GM19395 (cell line): ENCODE results near the gene TCF7L1.

Experiments used
- ATAC-seq: cut with Tn5 transposase; IDR thresholded peaks from one replicate; pipeline ENCODE4 v1.9.1; 2021; ENCODE audit warnings: mild to moderate bottlenecking, moderate library complexity; ENCODE audit not compliant: unreplicated experiment

Gene TCF7L1

DNA sequence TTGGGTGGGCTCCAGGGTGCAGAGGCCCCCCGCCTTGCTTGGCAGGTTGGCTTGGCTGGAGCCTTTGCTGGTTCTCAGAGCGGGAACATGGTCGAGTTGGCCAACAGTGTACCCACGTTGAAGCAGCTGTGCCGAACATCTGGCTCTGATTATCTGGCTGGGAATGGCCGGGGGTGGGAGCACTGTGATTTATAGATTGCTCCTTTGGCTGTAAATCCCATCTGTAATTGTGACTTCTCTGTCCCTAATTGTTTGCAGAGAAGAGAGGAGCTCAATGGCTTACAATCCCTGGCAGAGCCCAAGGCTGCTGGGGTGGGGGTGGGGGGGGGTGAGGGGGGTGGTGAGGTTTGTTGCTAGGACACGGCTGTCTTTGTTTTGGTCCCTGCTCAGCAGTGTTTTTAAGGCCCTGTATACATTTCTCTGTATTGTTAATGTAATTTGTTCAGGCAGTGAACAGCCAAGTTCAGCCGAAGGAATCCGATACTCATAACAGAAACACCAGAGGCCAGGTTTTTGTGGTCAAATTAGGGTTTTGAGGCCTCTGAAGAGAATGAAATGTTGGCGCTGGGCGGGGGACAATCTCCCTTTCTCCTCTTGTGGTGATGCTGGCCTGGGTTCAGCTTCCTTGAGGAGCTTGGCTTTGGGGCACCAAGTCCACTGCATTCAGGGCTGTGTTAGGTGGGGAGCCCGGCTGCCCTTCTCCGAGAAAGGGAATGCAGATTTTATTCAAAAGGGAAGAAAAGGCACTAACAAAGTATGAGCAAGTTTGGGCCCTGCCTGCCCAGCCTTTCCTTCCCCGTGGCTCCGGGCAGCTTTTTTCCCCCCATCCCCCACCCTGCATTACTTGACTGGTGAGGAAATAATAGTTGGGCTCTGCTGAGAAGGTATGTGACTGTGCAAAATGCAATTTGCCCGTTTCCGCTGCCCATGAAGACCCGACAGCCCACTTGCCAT, 82.5 kb downstream of the TCF7L1 start:
- no peak for ATAC-seq

DNA sequence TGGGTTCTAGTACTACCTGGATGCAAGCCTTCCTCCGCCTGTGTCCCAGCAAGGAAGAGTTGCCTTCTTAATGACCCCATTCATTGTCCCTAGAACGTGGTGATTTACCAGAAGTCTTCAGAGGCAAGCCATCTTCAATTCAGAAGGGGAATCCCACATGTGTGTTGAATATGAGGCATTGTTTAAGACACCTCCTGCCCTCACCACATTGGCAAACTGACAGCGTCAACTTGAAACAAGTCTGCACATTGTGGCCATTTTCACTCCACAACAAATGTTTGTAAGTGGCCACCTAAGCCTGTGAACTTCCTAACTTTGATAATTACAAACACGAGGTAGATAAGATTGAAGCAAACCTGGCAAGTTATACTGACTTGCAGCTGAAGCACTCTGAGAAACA, 83.7 kb downstream of the TCF7L1 start:
- ATAC-seq: no peak

GRCh38 chr2:85221067-85221691, 88.0 kb downstream of the TCF7L1 start:
- no peak for ATAC-seq

- ATAC-seq: no peak
Measured at GRCh38 chr2:85222792-85223191, 89.6 kb downstream of the TCF7L1 start.

DNA sequence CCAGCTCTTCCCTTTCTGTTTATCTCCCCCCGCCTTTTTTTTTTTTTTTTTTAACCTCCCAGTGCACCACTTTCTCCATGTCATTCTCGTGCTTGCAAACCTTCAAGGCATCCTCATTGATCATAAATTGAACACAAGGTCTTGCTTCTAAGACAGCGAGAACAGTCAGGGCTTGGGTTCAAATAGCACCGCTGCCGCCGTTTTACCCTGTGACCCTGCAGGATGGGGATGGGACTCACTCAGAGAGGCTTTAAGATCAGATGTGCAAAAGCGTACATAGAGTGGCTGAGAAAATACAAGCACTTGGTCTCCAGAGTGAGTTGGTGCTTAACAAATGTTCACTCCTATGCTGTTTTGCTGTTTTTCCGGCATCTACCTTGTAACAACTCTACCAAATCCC, 93.6 kb downstream of the TCF7L1 start:
- no peak for ATAC-seq

DNA sequence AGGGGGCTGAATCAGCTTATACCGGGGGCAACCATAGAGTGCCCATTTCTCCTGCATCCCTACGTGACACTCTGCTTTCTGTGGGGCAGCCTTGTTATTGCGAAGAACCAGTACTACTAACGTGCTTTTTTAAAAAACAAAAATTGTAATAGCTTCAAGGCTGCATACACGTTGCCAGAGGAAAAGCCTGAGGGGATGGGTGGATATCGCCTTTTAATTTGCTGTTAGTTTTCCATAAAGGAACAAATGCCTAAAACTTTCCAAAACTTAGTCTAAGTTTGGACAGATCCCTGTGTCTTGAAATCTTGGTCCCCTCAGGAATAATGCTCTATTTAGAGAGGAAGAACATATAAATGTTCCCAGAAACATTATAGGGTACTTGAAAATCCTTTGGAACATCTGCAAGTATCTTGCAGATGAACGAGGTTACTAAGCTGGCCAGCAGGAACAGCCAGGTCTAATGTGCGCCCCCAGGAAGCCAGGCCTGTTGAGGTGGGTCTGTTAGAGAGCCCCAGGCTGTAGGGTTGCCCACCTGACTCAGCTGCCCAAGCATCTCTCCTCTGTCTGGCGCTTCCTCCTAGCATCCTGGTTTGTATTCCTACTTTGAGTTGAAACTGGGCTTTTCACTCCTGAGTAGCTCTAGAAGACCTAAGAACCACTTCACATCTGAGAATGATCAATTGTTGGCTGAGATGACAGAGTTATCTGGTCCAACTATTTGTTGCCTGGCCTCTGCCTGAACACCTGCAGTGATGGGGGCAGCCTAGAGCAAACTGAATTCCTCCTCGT, 97.7 kb downstream of the TCF7L1 start:
- ATAC-seq: no peak

DNA sequence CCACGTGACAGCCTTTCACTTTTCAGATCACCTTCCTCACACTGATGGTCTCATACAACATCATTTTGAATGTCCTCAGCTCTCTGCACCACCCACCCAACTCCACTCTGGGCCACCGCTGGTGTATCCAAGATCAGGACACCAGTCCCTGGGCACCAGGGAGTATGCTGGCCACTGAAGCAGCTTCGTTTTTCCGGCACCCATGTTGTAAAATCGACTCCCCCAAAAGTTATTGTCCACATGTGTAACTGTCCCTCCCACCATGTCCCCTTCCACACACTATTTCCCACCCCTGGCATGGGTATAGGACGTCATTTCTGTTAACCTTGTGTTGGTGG, 98.2 kb downstream of the TCF7L1 start:
- ATAC-seq: no peak

- ATAC-seq: no peak
Measured at GRCh38 chr2:85231952-85232351, 98.8 kb downstream of the TCF7L1 start.

DNA sequence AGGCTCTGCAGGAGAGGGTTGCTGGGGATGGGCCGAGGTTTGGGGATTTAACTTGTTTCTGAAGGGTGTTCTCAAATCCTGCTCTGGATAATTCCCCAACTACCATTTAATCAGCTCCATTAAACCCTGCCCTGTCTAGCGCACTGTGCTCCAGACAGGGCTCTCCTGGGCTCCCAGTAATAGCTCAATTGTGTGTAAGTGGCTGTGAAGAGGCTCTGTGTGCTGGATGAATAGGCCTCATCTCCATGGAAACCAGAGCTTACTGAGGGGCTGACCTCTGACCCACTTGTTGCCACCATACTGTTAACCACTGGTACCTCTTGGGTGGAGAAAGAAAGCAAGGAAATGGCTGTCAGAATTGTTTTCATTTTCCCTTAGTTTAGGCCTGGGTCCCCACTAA, 101.7 kb downstream of the TCF7L1 start:
- no peak for ATAC-seq

DNA sequence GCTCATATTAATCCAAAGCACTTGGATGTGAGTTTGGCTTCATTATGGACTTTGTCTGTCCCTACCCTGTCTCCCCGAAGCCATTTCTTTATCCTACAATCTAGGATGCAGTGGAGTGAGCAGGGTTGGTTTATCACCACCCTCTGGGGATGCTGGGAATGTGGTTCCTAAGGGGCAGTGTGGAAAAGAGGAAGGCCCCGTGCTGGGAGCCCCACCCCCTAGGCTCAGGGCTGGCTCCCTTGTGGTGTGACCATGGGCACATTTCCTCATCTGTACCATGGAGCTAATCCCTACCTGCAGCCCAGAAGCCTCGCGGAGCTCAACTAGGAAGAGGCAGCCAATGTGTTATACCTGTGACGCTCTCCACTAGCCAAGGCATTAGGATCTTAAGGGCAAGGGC, 102.1 kb downstream of the TCF7L1 start:
- no peak for ATAC-seq

DNA sequence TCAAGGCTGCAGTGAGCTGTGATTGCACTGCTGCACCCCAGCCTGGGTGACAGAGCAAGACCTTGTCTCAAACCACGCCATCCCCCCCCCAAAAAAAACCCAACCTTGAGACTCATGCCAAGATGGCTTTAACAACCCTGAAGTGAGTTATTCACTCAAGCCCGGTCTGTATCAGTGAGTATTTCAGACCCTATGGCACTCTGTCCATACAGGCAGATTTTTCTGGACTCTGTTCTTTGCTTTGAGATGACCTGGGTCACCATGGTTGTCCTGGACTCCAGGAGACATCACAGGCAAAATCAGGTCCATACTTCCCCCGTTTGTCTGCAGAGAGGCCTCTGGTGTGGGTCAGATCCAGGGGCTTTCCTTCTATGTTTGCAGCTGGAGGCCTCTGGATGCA, 102.9 kb downstream of the TCF7L1 start:
- ATAC-seq: no peak

DNA sequence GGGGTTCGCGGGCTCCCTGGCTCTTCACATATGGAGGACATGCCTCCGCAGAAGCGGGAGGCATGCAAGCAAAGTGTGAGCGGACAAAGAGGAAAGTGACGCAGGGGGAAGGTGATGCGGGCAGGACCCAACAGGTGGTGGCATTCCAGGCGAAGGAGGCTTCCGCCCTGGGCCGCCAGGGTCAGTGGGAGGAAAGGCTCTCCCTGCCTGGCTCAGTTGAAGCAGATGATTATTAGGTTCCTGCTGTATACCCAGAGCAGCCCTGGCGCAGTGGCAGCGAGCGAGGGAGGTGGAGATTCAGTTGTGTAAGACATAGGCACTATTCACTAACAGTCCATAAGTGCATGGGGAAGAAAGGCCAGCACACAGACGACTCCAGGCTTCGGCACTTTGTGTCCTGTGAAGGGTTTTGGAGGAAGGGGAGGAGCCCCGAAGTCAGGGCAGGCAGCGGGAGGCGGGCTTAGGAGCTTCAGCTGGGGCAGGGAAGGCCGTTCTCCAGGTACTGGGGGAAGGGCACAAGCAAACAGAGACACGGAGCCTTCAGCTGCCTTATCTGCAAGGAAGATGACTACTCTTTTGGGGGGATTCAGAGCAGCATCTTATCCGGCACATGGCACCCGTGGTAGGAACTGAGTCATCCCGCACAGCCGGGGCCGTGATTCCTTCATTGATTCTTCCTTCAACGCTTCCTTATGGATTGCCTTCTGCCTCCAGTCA, 104.8 kb downstream of the TCF7L1 start:
- no peak for ATAC-seq

- no peak for ATAC-seq
Measured at GRCh38 chr2:85238607-85239006, 105.4 kb downstream of the TCF7L1 start.

DNA sequence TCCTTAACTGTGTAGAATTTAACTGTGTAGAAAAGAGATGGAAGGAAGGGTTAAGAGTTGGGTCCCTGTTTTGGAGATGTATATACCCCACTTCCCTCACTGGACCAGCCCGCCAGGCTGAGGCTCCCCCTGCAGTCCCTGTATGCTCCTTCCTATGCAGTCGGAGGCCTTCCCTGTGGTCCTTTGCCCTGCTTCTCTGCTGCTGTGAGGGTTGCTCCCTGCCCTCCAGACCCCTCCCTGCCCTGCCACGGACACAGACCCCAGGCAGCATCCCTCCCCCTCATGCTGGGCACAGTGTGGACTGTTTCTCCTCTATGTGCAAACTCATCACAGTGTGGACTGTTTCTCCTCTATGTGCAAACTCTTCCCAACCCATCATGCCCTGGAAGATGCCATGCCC, 105.9 kb downstream of the TCF7L1 start:
- ATAC-seq: no peak

DNA sequence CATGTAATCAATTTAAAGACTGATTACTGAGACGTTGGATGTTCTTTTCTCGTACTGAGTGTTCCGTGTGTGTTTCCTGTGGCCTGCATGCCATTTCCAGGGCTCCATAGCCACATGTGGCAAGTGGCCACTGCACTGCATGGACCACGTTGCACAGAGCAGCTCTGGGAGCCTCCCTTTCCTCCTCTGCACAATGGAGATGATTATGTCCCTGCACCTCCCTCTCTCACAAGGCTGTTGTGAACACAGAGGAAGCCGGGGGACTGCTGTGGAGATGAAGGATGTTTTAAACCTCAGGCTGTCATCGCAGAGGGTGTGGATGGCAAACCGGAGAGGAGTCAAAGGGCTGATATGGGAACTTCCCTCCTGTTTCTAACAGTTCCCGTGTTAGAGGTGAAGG, 106.9 kb downstream of the TCF7L1 start:
- ATAC-seq: no peak

GRCh38 chr2:85242321-85242720, 109.1 kb downstream of the TCF7L1 start:
- ATAC-seq: no peak

DNA sequence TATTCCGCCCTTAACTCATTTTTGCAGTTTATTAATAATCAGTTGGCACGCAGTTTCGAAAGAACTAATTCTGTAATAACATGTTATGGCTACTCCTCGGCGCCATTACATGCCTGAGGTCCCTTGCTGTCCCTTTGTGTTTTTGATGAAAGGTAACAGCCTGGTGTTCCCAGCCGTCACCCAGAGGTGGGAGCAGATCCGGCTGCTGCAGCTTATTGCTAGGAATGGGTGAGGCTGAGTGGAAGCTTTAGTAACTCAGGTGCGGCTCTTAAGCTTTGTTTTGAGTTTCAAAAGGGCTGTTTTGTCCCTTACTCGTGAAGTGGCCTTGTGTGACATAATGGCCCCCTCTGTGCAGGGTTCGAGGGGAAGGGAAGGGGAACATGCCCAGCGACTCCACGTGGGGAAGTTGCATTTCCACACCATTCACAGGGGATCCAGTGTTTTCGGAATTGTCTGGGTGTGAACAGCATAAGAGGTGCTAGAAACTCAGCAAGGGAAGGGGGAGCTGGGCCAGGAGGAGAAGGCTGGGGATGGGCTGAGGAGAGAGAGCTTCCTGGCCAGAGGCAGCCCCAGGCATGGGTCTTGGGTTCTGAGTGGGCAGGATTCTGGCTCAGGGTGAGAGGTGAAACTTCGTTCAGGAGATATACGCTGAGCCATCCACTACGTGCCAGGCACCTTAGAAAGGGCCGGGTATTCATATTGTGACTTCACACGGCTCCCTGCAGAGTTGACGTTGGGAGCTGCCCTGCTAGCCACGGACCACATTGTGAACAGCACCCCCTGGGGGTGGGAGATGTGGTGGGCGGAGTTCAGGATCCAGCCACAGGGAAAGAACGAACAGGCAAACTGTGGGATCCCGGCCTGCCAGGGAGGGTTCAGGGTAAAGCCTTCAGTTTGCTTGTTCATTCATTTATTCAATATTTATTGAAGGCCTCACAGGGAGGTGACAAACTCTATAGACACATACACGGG, 110.2 kb downstream of the TCF7L1 start:
- ATAC-seq: no peak

DNA sequence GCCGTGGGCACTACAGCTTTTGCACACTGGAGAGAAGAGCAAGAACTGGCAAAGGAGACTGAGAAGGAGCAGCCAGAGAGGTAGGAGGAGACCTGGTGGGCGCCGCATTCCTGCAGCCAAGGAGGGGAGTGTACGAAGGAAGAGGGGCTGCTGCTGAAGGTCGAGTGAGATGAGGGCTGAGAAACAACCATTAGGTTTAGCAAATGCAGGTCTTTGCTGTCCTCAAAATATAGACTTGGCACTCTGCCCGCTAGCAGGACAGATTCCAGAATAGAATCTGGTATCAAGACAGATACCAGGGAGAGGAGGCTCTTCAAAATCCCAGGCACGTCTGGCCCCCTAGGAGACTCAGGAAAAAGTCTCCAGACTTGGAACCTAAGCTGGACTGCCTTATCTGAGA, 111.6 kb downstream of the TCF7L1 start:
- no peak for ATAC-seq

DNA sequence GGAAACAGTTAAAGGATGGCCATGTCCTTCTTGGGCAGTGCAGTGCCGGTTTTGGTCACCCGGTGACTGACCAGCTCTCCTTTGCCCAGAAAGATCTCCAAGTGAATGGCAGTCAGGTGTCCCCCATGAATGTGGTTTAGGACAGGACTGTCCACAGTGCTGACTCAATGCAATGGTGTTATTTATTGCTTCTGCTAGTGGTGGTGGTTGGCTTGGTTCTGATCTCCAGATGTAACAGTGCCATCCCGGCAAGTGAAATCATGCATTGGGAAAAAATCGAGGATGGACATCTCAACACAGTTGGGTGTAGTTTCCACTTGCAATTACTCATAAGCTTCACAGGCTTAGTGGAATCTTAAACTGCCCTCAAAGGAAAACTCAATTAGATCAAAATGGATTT, 112.7 kb downstream of the TCF7L1 start:
- no peak for ATAC-seq

DNA sequence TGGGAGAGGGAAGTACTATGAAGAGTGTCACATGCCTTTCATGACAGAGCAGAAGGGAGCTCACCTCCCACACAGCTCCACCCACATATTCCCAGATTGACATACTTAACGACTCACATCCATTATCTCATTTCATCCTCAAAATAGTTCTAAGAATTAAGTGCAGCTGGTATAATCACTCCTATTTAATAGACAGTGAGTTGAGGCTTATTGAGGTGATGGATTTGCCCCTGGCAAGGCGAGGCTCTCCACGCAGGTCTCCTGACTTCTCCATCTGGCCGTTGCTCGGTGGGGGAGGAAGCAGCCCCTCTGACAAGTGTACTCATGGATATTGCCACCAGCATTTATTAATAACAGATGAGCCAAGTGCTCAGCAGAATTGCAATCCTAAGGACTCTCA, 113.2 kb downstream of the TCF7L1 start:
- ATAC-seq: no peak
